ENCODE results near the gene AUTS2.
"Not testable (repeated sequence)": the region's sequence is repeated elsewhere in the genome, so short reads cannot be mapped to it uniquely, and the experiment has no call there.

AUTS2 gene

DNA sequence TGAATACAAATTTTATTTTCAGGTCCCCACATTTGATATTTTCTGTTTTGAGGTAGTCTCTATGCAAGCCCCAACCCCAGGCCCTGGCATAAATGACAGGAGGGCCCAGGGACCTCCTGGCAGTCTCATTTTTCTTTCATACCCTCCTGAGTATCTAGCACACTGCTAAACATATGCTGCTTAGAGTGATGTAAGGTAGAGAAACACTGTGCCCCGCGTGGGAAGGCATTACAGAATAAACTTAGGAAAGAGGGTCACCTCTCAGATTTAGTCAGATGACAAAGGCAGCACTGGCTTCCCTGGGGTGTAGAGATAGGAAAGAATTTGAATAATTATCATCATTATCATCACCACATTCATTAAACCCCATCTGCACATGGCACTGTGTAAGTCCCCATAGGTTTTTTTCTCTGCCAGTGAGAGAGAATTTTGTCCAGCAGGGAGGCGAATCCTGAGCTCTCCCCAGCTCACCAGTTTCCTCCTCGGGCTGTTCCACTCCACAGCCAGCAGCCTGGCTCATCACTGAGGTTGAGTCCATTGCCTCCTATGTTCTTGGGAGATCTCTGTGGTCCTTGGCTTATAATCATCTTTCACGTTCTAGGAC, 1026.3 kb downstream of the AUTS2 start:
- H3K27ac ChIP-seq: no peak overlapping the region
- no peak for DNase-seq (ENCODE audit: low read depth, low spot score)

DNA sequence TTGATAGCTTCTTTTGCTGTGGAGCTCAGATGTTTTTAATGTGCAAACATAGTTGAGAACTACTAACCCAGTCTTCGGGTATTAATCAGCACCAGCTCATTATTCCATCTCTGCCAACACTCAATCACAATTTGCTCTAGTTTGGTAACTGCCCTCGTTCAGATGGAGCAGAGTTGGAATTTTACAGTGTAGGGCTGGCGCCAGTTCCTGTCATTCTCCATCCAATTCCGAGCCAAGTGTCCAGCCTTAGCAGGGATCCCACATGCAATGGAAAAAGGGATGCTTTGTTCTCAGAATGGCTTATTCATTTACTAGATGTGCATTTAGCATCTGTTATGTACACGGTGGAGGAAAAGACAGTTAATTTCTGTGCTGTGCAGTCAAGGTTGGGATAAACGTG, 1029.2 kb downstream of the AUTS2 start:
- no peak for DNase-seq (ENCODE audit: low read depth, low spot score)
- no peak overlapping the region for H3K27ac ChIP-seq

DNA sequence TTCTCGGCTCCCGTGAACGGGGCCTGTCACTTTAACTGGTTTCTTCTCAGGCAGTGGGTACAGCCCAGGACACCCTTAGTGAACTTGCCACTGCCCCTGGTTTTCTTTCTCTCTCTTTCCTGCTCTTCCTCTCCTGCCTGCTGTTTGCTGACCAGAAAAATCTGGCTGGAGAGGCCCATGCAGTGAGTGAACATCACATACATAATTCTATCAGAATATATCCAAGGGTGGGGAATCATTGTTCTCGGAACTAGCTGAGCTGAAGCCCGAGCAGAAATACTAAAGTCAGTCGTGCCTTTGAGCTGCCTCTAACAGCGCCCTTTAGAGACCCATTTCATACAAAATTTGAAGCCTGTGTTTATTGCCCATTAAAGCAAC, 1032.2 kb downstream of the AUTS2 start:
- no peak overlapping the region for H3K27ac ChIP-seq
- no peak for DNase-seq (ENCODE audit: low read depth, low spot score)

DNA sequence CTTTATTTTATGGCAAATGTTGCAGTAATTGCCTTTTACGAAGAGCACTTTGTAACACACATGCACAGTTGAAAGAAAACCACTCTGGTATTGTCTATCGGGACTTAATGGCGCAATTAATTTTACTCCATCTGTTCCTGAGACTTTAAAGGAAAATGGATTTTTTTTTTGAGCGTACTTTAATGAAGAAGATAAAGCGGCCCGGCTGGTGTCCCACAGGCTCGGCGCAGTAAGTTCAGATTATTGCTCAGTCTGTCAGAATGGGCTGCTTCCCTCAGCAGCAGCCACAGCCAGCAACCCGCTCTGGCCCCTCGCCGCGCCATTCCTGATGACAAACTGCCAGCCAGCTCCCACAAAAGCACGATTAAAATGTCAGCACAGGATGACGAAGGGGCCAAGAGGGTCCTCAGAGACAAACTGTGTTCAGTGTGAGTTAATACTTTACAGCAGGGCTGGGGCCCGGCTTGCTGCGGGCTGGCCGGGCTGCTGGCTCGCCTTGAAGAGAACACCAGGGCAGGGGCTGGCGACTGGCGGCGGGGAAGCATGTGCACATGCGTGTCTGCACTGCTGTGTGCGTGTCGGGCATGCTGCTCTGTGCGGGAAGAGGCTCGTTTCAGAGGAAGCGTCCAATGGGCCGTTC, 1032.7 kb downstream of the AUTS2 start:
- DNase-seq (ENCODE audit: low read depth, low spot score): no peak
- H3K27ac ChIP-seq: no peak overlapping the region

DNA sequence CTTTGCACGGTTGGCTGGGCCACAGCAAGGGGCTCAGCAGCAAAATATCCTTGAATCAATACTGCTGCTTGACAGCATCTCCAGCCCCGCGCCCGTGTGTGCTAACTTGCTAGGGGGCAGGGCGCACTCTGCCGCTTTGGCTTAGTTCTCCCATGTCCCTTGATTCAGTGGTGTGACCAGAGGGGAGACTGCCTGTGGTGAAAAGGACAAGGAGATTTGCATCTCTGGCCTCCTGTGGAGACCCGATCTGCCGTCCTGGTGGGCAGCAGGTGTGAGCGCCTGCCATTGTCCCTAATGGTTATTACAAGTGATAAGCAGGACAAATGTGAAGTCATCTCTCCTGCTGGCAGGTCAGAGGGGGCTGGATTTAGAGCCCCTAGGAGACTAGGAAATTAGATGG, 1033.4 kb downstream of the AUTS2 start:
- no peak for DNase-seq (ENCODE audit: low read depth, low spot score)
- no peak overlapping the region for H3K27ac ChIP-seq

DNA sequence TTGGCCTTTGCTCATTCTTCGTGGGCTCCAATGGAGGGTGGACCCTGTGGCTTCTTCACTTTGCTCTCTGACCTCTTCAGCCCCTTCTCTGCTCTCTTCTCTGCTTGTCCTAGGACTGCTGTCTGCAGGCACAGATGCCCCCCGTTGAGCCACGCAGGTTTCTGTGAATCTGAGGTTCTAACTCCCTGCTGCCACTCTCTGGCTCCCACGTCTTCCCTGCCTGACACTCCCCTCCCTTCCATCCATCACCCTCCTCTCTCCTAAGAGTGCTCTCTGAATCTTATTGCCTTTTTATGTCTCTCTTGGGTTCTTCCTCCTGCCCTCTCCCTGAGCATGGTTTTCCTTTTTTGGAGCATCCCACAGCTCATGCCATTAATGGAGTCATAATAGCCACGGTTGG, 1034.1 kb downstream of the AUTS2 start:
- DNase-seq (ENCODE audit: low read depth, low spot score): no peak

DNA sequence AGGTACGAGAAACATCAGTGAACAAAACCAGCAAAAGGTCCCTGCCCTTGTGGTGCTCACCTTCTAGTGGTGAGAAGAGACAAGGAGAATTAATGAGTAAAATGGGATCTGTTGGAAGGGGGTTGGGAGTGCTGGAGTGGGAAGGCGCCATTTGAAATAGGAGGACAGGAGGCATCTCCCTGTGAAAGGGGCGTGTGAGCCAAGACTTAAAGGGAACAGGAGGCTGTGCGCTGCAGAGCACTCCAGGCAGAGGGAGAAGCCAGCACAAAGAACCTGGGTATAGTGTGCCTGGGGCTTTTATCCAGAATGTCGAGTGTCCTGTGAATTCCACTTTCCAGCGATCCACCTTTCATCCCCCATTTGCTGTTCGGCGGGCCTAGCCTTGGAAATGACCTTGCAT, 1035.8 kb downstream of the AUTS2 start:
- no peak for DNase-seq (ENCODE audit: low read depth, low spot score)

More for the DNA sequence above, 1034.1 kb downstream of the AUTS2 start:
- H3K27ac ChIP-seq: no peak overlapping the region

DNA sequence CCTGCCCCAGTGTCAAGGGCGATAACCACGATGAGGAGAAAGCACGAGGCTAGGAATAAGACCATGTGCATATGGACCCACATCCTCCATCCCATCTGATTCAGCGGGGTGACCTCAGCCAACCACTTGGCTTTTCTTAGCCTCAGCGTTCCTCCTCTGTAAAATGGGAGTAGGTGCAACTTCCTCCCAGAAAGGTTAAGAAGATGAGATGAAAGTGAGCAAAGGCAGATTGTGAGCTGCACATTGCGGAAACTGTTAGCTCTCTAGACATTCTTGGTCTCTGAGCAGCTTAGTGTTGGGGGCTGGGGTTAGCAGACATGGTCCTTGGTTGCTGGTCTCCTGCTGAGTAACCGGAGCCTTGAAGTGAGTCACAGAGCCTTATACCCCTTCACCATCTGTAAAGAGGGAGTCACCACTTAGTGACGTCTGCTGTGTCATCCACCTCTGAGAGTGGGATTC, 1036.4 kb downstream of the AUTS2 start:
- no peak overlapping the region for H3K27ac ChIP-seq
- DNase-seq (ENCODE audit: low read depth, low spot score): no peak

More for the DNA sequence above, 1035.8 kb downstream of the AUTS2 start:
- H3K27ac ChIP-seq: no peak overlapping the region

DNA sequence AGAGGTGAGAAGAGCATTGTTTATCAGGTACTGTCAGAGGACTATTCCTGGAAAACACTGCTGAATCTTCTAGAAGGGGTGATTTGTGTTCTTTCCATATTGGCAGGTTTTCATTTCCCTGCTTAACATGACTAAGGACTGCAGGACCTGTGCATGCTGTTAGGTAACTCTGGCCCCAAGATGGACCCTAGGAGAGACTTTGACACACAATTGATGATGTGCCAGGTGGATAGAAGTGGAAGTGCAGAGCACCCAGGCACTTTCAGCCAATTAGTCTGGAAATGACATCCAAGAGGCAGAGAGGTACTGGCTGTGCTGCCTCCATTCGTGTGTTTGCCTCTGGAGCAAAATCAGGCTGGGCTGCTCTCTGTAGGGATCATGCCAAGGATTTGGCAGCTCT, 1037.4 kb downstream of the AUTS2 start:
- no peak for DNase-seq (ENCODE audit: low read depth, low spot score)
- no peak overlapping the region for H3K27ac ChIP-seq

DNA sequence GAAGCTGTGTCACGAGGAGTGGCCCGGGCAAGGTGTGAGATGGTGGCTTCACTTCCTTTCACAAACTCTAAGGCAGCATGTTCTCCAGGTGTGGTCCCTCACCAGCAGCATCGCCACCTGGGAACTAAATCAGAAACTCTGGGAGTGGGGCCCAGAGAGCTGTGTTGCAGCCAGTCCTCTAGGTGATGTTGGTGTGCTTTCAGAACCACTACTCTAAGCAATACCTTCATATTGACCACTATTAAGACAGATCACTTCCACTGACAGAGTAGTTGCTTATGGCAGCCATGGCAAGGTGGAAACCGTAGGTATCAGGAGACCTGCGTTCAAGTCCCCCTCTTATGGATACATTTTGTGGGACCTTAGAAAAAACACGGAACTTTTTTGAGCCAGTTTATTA, 1037.9 kb downstream of the AUTS2 start:
- no peak for DNase-seq (ENCODE audit: low read depth, low spot score)
- no peak overlapping the region for H3K27ac ChIP-seq

DNA sequence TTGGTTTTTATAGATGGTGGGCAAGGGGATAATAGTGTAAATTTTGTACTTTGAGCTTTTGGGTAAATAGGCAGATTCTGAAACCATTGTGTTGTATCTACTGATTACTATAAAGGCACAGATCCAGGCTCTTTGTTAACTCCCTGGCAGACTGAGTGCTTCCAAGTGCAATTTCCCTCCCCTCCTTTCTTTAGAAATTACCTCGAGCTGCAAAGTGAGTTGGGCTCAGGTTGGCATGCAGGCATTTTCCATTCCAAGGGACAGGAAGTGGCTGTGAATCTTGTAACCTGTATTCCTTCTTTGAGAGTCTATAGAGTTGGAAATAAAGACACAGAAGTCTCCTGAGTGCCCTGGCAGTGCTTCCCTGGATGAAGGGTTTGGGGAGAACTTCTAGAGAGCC, 1039.5 kb downstream of the AUTS2 start:
- no peak for DNase-seq (ENCODE audit: low read depth, low spot score)
- no peak overlapping the region for H3K27ac ChIP-seq

DNA sequence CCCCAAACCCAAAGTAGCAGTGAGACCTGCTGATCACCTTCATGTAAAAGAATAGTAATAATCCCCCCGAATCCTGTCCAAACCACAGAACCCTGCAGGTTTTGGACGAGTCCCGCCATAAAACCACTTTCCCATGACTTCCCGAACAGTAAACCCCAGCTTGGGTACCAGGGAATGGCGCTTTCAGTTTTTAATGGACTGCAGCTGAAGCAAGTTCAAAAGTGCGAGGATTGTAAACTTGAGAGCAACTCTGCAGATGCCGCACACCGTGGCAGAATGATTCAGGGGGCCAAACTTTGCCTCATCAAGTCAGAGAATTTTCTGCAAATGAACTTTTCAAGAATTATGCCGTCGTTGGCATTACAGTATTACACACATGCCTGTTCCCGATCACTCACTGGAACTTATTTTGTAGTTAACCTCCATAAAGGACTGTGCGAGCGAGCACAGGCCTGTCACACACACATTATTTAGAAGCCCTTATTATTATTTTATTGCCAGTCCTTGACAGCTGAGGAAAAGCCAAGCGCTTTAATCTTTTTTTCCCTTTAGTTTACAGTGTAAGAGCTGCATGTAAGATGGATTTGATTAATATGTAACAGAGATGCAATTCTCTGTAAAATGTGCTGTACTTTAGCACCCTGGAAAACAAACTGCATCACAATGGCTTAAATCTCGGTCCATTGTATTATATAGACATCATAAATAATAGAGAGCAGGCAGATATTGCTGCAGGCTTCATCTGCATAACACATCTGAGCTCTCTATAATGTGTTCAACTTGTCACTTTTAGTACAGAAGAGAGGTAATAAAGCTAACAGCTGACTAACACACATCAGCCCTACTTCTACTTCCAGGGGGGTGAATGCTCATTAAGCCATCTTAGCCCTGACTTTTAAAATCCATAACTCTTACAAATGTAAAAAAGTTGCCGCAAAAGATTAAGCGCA, 1040.2 kb downstream of the AUTS2 start:
- no peak overlapping the region for H3K27ac ChIP-seq
- DNase-seq (ENCODE audit: low read depth, low spot score): no peak

DNA sequence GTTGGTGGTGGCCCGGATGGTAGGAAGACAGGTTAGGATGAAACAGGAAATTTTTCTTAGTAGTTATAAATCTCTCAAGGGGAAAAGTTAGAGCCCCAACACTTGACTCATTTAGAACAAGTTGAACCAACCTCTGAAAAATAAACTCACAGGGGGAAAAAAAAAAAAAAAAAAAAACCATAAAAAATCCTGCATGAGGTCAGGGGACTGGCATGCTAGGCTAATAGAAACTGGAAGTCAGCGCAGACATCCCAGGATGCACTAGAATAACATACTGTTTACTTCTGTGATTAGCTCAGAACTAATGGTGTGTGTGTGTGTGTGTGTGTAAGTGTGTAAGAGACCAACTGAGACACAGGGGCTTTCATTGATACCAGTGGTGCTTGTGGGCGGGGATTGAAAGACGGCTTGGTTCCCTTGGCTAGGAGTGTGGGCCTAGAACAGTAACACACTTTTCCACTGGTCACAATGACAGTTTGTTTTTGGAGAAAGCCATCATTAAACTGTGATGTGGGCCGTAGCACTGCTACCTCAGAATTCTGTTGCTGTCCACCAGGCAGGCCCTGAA, 1042.1 kb downstream of the AUTS2 start:
- H3K27ac ChIP-seq: no peak overlapping the region
- no peak for DNase-seq (ENCODE audit: low read depth, low spot score)

DNA sequence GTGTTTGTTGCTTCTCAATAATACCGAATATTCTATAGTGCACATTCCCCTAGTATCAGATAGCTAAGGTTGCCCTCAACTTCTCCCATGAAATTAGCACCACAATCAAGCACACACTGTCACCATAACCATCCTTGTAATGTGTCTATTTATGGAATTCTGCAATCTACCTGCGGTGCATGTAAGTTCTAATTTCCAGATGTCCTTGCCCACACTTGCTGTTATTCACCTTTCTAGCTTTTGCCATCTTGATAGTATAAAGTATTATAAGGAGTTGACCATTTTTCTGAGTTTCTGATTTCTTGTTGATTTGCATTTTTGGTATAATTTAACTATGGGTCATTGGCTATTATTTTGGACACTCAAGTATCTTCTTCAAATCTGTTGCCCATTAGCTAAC, 1043.6 kb downstream of the AUTS2 start:
- no peak overlapping the region for H3K27ac ChIP-seq
- DNase-seq (ENCODE audit: low read depth, low spot score): no peak

DNA sequence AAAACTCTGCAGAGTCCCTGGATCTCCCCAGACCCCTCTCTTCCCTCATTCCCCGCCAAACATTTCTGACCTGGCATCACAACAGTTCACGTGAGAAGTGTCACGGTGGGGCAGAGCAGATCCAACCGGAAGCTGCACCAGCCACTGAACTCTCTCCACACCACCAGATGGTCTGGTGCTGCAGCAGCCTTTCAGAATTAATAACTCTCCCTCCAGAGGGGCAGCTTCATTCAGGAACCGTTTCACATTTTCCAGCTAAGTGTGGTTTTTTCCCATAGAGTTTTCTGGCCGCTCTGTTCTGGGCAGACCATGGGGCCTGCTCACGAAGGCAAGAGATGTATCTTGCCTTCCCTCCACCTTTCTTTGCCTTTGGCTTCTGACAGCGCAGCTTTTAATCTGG, 1047.0 kb downstream of the AUTS2 start:
- DNase-seq (ENCODE audit: low read depth, low spot score): no peak
- no peak overlapping the region for H3K27ac ChIP-seq

DNA sequence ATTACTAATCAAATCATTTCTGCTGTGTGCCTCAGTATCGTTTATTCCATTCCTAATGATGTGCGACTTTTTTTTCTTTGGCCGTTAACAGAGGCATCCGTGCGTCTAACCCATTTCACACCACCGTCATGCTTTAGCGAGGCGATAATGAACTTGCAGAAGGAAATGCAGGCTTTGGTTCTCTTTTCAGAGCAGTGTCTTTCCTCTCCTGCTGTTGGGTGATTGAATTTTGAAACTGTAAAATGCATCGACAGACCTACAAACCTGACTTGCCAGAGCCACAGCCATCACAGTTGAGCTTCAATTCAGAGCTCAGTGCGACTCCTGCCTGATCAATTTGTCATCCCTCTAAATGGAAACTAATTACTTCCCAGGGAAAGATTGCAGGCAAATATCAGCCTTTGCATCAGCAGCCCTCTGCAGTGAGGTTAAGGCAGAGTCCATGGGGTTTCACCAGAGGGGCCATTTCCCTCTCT, 1047.6 kb downstream of the AUTS2 start:
- DNase-seq (ENCODE audit: low read depth, low spot score): no peak
- H3K27ac ChIP-seq: no peak overlapping the region

DNA sequence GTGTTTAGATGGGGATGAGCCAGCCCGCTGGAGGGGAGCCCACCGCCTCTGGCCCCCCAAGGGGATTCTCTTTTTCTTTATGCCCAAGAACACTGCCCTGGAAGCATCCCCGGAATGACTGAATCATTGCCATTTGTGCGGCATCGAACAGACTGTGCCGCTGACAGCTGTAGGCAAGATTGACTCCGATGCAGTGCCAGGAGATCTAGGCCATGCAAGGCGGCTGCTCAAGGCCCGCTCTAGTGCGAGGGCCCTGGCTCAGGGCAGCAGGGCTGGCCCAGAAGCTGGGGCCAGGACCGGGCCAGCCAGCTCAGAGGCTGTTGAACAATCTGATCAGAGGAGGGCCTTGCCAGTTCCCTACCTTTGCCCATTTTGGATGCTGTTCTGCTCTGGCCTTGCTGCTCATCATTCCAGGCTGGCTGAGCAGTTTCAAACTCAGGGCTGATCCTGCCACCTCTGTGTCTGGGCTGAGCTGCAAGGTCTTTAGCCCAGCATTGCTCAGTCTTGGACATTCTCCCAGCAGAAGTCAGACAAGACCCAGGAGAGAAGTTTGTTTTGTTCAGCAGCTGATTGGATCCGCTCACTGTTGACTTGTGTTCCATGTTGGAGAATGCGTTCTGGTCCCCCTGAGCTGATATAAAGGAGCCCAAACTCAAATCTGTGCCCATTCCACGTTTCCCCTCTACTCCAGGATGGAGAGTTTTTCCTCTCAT, 1048.4 kb downstream of the AUTS2 start:
- no peak for DNase-seq (ENCODE audit: low read depth, low spot score)
- H3K27ac ChIP-seq: no peak overlapping the region

DNA sequence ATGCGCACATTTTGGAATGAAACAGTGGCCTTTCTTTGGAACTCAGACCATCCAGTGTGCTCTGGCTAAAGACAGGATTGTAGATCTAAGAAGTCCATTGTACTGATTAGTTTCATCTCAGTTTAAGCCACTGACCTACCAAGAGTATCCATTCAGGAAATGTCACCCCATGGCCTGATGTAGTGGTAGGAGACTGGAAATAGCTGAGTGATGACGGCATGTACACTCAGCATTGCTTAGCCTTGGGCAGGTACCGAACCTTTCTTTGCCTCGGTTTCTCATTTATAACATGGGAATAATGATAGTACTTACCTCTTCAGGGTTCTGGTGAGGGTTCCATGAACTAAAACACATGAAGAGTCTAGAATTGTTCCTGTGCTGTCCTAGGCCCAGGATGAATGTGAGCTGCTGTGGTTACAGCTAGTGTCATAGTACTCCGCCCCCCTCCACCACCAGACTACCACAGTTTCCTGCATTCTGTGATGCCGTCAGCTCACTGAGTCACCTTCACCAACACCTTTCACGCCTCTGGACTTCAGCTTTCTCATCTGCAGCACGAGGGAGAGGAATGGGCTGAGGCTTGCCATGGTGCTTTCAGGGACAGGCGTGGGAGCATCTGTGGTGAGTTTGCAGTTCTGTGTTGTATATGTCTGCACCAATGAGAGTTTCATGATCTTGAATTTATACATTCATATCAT, 1049.7 kb downstream of the AUTS2 start:
- peak overlapping the region; percentile 82 for H3K27ac ChIP-seq

DNA sequence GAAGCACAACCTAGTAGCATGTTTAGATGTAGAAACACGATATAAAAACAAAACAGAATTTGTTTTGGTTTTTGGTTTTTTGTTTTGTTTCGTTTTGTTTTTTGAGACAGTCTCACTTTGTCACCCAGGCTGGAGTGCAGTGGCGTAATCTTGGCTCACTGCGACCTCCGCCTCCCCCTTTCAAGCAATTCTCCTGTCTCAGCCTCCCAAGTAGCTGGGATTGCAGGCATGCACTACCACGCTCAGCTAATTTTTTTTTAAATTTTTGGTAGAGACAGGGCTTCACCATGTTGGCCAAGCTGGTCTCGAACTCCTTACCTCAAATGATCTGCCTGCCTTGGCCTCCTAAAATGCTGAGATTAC, 1050.2 kb downstream of the AUTS2 start:
- H3K27ac ChIP-seq: peak overlapping the region; percentile 82
- not testable (repeated sequence) for DNase-seq (ENCODE audit: low read depth, low spot score)

More for the DNA sequence above, 1049.7 kb downstream of the AUTS2 start:
- DNase-seq (ENCODE audit: low read depth, low spot score): peak; percentile 84

DNA sequence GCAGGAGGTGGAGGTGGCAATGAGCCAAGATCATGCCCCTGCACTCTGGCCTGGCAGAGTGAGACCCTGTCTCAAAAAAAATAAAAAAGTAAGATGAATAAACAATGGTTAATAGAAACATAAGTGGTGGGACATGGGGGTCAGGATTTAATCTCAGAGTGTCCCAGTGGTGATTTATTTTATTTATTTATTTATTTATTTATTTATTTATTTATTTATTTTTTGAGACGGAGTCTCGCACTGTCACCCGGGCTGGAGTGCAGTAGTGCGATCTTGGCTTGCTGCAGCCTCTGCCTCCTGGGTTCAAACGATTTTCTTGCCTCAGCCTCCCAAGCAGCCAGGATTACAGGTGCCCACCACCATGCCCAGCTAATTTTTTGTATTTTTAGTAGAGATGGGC, 1051.0 kb downstream of the AUTS2 start:
- no peak overlapping the region for H3K27ac ChIP-seq
- no peak for DNase-seq (ENCODE audit: low read depth, low spot score)
